Suppressor macrophage treated with lipopolysaccharide for 4 hours (primary cell): ENCODE measurements around the gene SOST.
"Not testable (repeated sequence)": the region's sequence is repeated elsewhere in the genome, so short reads cannot be mapped to it uniquely, and the experiment has no call there.

Source experiments
- DNase-seq: peaks from one replicate; pipeline ENCODE4 v3.0.0-alpha.2; 2020

Gene SOST

DNA sequence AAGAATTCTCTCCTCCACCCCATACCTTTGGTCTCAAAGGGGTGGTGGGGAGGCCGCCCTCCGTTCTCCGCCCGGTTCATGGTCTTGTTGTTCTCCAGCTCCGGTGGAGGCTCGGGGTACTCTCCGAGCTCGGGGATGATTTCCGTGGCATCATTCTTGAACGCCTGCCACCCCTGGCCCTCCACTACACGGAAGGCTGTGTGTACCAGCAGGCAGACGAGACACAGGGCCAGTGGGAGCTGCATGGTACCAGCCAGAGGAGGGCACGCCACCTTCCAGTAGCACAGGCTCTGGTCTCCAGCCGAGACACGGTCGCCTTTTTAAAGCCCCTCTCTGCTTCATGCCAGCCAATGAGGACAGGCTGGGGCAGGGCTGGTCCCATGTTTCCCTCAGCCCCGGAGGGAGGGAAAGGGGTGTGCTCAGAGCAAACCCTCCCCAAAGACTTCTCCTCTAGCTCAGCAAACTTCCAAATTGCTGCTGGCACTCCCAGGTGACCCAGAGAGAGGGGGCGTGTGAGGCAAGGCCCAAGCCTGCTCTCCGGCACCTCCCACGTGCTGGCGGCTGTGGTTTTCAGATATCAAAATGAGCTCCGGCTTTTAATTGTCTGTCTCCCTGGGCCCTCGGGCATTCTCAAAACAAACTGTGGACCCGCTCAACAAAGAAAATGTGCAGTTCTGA, at the start of gene SOST:
TSS of gene SOST (minus strand) at position 295 of the 678 bp plus-strand sequence. CDS start at position 245, 50 bp downstream.
- no peak for DNase-seq

DNA sequence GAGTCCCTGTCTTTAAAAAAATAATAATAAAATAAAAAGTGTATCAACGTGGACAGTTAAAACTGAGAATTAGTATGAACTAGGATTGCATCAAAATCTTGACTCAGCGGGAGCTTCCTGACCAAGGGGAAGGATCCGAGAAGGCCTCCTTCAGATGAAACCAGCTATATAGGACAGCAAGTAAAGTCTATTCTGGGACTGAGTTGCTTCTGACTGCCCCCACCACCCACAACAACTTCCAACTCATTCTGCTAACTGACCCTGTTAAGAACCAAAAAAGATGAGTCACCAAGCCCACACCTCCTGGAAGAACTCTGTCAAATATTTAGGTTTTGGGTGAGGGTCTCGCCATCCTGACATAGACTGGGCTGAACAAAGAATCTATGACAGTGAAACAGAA, 49.5 kb upstream of the SOST start:
- DNase-seq: peak; percentile 51

DNA sequence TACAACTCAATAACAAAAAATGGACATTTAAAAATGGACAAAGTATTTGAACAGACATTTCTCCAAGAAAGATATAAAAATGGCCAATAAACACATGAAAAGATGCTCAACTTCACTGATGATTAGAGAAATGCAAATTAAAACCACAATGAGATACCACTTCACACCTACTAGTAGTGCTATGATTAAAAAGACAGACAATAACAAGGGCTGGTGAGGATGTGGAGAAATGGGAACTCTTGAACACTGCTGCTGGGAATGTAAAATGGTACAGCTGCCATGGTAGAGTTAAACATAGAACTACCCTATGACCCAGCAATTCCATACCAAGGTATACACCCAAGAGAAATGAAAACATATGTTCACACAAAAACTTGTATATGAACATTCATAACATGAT, 46.5 kb upstream of the SOST start:
- DNase-seq: no peak

DNA sequence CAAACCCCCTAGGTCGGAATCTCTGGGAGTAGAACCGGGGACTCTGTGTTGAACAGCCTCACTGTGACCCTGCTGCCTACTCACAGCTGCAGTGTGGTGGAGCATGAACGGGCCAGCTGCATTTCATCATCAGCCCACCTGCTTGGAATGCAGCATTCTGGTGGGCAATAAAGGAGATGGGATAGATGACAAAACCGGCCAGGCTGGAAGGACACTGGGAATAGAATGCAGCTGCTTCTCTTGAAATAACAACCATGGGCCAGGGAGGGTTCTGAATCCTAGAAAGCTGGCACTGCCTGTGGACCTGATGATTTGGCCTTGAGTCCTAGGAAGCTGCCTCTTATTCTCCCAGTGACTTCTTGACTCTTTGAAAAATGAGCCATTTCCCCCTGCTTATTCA, 45.2 kb upstream of the SOST start:
- no peak for DNase-seq

DNA sequence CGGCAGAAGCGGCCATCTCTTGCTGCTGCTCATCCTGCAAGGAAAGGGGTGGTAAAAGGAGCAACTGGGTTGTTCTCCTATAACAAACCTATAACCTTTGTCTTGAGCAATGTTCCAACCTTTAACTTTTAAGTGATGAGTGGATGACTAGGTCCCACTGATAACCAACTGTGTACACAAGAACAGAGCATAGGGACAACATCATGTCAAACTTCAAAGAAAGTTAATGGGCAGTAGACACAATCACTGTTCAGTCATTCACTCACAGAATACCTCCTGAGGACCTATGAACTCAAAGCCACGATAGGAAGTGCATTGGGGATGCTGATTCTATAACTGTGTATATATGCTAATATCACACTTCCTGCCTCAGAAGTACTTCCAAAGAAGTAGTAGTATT, 43.3 kb upstream of the SOST start:
- DNase-seq: no peak

DNA sequence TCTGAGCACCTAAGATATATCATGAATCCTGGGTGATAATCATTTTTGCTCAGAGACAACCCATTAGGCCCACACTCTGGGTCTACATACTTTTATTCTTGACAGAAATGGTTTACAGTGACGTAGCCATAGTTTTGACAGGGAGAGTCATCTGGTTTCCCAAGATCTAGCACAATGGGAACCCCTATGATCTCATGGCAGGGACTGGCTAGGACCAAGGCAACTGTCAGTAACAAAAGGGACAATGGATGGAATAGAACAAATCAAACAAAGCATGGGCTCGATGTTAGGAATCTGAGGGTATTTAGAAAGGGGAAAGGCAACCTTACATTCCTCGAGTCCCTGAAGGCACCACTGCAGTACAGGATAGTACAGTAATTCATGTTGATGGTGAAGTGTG, 42.1 kb upstream of the SOST start:
- DNase-seq: no peak

DNA sequence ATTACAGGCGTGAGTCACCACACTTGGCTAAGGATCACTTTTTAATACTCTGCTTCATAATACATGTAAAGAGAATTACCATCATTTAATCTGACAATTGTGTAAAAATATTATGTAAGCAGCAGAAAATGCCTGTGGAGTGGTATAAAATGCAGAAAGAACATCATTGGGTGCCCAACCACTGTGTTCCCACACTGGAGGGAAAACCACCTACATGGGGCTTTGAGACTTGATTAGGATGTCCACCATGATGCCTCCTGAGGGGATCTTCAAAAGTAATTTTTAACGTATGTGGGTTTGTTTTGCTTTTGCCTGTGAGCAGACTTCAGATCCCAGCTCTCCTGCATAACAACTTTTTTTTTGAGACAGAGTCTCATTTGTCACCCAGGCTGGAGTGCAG, 40.5 kb upstream of the SOST start:
- no peak for DNase-seq

DNA sequence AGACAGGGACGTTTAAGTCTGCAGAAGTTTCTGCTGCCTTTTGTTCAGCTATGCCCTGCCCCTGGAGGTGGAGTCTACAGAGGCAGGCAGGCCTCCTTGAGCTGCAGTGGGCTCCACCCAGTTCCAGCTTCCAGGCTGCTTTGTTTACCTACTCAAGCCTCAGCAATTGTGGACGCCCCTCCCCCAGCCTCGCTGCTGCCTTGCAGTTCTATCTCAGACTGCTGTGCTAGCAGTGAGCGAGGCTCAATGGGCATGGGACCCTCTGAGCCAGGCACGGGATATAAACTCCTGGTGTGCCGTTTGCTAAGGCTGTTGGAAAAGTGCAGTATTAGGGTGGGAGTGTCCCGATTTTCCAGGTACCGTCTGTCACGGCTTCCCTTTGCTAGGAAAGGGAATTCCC, 39.4 kb upstream of the SOST start:
- not testable (repeated sequence) for DNase-seq

DNA sequence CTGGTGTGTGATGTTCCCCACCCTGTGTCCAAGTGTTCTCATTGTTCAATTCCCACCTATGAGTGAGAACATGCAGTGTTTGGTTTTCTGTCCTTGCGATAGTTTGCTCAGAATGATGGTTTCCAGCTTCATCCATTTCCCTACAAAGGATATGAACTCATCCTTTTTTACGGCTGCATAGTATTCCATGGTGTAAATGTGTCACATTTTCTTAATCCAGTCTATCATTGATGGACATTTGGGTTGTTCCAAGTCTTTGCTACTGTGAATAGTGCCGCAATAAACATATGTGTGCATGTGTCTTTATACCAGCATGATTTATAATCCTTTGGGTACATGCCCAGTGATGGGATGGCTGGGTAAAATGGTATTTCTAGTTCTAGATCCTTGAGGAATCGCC, 34.1 kb upstream of the SOST start:
- DNase-seq: not testable (repeated sequence)

DNA sequence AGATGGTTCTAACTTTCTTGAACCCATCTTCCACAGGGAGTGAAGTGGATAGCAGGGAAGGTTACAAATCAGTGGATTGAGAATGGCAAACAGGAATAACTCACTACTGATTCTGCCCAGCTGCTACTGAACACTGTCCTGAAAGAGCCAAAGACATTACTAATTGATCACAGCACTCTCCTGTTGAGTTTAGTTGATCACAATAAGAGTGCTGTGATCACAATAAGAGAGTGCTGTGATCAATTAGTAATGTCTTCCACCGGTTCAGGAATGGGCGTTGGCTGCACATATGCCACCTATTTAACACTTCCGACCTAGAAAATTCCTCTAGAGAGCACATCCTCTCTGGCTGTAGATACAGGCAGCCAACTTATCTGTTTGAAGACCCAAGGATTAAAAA, 33.0 kb upstream of the SOST start:
- no peak for DNase-seq

DNA sequence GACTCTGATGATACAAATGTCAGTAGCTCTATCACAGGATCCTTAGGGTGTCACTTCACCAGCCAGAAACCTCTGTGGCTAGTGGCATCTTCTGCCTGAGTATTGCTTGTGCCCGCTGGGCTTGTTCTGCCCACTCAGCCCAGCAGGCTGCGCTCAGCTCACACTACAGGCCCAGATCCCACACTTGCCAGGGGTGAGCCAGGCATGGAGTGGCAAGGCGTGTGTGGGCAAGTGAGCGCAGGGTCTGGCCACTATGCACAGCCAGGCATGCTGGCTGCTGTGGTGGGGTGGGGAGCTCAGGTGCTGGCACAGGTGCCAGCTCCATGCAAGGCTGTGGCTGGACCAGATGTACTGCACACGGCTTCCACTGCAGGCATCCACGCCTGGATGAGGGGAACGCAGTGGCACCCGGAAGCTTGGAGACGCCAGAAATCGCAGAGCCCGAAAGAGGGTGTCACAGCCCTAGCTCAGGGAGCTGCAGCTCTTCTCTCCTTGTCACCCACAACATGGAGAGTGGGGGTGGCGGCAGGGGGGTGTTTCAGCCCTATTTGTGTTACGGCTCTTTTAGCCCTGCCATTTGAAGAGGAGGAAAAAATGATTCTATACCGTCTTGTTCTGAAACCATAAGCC, 31.8 kb upstream of the SOST start:
- no peak for DNase-seq

DNA sequence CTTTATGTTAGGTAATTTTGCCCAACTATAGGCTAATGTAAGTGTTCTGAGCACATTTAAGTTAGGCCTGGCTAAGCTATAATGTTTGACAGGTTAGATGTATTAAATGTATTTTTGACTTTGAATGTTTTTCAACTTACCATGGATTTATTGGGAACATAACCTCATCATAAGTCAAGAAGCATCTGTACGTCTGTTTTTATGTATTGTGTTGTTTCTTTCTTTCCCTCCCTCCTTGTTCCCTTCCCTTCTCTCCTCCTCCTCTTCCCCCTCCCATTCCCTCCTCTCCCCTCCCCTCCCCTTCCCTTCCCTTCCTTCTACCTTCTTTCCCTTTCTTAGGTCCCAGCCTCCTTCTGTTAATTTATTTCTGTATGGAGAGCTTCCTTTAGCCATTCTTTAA, 30.9 kb upstream of the SOST start:
- no peak for DNase-seq

DNA sequence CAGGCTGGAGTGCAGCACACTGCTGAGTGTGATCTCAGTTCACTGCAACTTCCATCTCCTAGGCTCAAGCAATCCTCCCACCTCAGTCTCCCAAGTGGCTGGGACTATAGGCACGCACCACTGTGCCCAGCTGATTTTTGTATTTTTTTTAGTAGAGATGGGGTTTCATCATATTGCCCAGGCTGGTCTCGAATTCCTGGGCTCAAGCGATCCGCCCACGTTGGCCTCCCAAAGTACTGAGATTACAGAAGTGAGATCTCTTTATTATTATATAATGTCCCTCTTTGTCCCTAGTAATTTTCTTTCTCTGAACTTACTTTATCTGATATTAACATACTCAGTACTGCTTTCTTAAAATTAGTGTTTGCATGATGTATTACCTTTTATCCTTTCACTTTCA, 29.9 kb upstream of the SOST start:
- no peak for DNase-seq

DNA sequence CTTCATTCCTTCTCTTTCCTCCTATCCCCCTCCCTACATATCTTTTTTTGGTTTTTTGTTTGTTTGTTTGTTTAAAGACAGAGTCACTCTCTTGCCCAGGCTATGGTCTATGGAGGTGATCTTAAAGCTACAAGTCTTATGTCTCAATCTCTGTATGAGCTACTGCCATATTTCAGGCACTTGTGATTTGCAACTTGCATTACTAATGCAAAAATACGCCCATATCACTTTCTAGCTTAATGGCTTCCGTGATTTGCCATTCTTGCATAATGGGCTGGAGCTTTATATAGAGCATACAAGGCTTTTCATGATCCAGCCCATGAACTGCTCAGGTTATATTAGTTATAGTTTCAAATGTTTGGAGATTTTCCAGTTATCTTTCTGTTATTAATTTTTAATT, 29.1 kb upstream of the SOST start:
- peak; percentile 77 for DNase-seq

DNA sequence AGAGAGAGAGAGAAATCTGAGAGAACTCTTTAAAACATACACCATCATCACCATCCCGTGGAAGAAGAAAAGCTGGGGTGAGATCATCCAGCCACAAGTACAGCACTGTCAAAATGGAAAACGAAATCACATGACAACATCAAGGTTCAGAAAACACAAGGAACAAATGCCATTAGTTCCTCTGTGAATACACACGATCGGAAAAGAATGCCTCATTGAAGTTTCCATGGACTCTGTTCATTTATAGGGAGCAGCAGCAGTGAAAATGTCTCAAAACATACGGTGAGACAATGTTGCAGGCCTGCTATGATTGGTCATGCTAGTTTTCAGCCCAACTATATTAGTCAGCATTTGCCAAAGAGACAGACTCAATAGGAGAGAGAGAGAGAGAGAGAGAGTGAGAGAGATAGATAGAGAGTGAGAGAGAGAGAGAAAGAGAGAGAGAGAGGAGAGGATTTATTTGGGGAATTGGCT, 26.1 kb upstream of the SOST start:
- DNase-seq: peak; percentile 59

DNA sequence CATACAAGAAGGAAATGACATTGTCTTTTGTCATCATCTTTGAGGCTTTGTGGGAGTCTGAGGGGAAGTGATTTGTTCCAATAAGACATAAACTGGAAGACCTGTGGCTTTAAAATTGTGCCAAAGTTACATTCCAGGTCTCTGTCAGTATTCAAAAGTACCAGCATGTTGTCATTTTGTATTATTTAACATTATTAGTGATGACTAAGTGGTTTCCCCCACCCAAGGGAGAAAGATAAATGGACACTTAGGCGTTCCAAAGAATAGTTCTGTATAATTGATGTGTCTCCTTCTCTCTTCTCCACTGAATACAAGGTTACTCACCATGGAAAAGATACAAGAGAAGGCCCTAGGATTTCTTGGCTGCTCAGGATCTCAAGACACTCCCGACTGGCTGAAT, 25.5 kb upstream of the SOST start:
- peak; percentile 38 for DNase-seq

DNA sequence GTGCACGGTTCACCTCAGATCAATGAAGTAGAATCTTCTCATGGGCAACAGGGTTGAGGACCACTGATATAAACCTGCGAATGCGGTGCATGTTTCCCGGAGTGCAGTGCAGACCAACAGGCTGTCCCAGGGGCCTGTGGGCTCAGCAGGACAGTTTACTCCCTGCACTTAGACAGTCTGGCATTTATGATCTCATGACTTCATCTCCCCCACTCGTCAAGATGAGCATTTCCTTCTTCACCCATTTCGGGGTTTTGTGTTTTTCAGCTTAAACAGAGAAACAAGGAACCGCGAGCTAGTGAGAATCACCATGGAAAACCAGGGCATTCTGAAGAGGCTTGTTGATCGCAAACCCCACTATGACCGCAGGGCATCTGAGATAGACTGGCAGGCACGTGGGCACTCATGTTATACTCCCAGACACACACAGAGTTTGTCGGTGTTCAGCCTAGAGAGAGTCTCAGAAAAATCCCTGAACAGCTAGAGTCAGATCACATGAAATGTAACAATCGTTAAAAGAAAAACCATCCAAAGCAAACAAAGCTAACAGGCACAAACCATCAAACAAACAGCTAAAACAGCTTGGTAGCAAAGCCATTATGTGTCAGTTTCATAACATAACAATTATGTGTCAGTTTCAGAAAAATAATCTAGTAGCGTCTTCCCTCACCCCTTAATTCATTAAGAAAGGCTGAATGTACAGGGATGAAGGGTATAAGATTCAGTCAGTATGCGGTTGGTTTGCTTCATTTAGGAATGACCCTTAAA, 24.5 kb upstream of the SOST start:
- DNase-seq: peak; percentile 39

DNA sequence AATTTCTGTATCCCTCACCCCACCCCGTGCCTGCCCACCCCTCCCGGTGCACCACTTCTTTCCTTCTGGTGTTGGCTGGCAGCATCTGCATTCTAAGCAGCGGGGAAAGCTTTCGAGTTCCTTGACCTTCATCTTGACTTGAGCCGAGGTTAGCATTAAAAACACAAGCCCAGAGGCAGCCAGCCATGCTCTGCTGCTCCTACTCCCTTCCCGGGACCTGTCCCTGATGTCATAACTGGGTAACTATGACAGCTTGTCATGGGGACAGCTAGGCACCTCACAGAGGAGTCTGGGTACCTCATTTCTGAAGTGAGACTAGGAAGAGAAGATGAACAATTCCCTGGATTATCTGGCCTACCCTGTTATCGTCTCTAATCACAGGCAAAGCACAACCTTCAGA, 21.5 kb upstream of the SOST start, which contains the start of gene CFAP97D1:
TSS of gene CFAP97D1 (plus strand) at position 301 of the 400 bp plus-strand sequence. CDS start at position 329, 28 bp downstream.
- no peak for DNase-seq

DNA sequence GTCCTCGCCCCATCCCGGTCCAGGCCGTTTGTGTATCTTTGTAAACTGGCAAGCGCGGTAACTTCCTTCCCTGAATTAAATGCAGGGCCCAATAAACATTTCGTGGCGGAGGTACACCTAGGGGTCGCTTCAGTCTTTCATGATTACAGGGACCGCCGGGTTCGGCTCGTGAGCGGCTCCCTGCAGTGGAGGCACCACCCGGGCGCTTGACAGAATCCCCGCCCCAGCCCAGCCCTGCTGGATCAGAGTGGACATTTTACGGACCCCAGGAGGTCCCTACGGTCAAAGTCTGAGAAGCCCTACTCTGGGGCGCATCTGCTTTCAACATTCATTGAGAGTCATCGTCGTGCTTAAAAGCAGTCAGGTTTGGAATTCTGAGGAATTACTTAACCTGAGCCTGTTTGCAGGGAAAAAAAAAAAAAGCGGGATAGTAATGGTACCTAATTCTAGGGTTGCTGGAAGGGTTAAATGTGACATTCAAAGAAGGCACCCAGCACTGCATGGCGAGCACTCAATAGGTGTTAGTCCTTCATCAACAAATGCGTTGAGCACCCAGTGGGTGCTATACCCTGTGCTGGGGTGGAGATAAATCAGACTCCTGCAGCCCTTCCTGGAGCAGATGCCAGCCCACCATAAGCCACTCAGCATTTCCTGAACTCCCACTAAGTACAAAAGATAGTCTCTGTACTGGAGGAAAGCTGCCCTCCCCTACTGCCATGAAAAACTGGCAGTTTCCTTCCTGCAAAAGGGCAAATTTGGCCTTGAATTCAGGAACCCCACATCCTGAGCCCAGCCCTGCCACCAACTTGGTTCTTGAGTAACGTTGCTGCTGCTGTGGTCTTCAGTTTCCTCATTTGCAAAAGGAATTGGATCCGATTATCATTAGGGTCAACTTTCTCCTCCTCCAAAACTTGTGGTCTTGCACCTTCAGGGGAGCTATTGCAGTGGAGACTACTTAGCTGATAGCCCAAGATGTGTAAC, 20.8 kb upstream of the SOST start:
- DNase-seq: peak; percentile 49

DNA sequence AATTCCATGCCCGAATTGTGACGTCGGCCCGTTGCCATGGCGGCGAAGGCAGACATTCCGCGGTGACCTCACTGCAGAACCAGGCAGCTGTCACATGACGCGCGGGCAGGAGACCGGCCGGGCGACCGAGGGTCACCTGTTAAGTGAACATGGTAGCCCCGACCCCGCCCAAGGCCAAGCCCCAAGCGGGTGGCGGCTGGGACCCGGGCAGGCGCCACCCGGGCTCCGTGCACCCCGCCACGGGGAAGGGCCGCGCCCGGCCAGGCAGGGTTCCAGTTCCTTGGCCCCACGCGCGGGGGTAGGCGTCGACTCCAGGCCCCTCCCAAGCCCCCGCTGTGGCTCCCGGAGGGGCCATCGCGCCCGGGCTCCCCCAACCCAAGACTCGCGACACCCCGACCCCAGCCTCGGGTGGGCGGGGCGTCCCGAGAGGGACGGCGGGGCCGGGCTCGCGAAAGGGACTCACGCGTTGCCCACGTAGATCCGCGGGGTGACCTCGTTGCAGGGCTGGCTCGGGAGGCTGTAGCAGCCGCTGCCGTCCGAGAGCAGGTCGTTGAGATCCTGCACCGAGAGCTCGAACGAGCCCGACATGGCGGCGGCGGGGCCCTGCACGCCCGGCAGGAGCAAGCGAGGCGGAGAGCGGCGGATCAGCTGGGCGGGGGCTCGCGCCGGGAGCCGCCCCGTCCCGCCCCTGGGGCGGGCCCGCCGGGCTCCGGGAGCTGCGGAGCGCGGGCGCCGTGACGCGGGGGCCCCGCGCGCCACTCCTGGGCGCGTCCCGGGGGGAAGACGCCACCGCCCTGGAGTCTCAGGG, 19.9 kb upstream of the SOST start, which contains the start of gene DUSP3:
TSS of gene DUSP3 (minus strand) at position 641 of the 808 bp plus-strand sequence. CDS start at position 588, 53 bp downstream.
- DNase-seq: peak; percentile 92
